Stomach (tissue), 4 donors: ENCODE data around the gene CGGBP1.

Experiments used
- CTCF ChIP-seq, 7 experiments: fragments of 450-650 bp in 4 of 7; fragments of 200-600 bp in 3 of 7; sonication (generic) in 3 of 7; IDR thresholded peaks; one replicate each; pipeline ENCODE4 v1.5.1; 2016 to 2019; ENCODE audit warnings: antibody characterized with exemption in 7 of 7, control low read depth in 2 of 7, mild to moderate bottlenecking in 1 of 7
- POLR2A ChIP-seq, 4 donors: fragments of 450-650 bp; IDR thresholded peaks; one replicate each; pipeline ENCODE4 v1.6.1; 2016; ENCODE audit warnings: antibody characterized with exemption in 4 of 4, control low read depth in 2 of 4, mild to moderate bottlenecking in 1 of 4, moderate library complexity in 1 of 4

- no peak for TF ChIP-seq POLR2A (IDR thresholded peaks at IDR 0.05)
- no peak for TF ChIP-seq CTCF (IDR thresholded peaks at IDR 0.05)
These were observed 20.2 kb downstream of the CGGBP1 start for GRCh38 chr3:88038566-88038965.
